HL-60/S4 treated with retinoic acid at 250 ng/mL for 4 days and 3 days (cell line): ENCODE measurements around the gene RUFY3.
"Not testable (repeated sequence)": the region's sequence is repeated elsewhere in the genome, so short reads cannot be mapped to it uniquely, and the experiment has no call there.

Source experiments
- in situ Hi-C: fragments of 300-500 bp; cut with MboI; formaldehyde crosslinking; loops from 2 replicates; pipeline ENCODE4 v1.7.0; 2022; ENCODE audit warnings: low sequenced_read_pairs

RUFY3 gene

DNA sequence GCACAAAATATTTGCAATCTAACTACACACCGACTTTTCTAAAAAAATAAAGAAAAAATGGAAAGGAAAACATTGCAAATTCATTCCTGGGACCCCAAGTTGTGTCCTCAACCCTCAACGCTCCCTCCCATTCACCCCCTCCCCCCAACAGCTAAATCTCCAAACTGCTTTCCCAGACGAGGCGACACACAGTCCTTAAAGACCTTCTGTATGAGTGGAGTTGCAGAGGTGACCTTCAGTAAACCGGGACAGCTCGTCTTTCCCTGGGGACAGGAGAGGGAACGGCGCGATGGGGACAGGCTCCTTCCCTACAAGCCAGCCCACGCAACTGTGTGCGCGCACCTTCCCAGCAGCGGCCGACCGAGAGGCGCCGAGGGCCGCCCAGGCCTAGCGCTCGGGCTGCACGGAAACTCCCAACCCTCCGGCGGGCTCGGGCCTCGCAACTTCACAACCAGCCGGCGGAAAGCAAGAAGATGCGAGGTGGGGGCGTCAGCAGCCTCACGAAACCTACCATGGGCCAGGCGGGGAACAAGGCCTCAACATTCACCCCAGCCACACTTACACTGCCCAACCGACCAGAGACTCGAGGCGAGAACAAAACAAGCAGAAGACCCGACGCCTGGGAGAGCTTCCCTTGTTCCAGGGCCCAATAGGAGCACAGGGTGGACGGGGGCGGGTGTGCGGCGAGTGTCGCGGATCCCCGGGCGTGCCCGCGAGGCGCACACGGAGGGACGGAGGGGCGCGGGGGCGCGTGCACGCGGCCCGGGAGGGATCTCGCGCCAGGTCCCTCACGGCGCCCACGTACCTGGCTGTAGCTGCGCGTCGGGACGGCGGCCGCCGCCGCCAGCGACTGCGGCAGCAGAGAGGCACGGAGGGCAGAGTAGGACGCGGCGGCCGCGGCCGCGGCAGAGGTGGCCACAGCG is 117.2 kb downstream of the RUFY3 start:
- in situ Hi-C loops = no loop called here

DNA sequence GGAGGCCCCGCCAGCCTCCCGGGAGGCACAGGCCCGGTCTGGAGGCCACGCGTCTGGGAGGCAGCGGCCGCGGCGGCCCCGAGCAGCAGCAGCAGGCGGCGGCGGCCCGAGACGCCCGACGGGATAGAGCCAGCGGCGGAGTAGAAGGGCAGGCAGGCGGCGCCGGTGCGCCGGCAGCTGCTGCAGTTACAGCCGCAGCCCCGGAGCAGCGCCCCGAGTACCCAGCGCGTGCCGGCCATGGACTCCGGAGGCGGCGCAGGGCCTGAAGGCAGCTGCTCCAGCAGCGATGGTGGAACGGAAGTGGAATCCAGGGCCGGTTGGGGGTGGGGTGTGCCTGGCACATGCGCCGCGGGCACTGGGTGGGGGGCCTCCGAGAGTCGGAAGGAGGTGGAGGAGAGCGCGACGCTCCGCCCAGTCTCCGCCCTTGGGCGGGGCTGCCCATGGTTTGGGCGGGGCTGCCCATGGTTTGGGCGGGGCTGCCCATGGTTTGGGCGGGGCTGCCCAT is 117.9 kb downstream of the RUFY3 start, which contains the start of gene GRSF1:
Gene GRSF1, minus strand, starts transcription at position 302 of the 505 bp plus-strand sequence. Its CDS starts 63 bp downstream, at position 239.
- in situ Hi-C loops = no loop called here

DNA sequence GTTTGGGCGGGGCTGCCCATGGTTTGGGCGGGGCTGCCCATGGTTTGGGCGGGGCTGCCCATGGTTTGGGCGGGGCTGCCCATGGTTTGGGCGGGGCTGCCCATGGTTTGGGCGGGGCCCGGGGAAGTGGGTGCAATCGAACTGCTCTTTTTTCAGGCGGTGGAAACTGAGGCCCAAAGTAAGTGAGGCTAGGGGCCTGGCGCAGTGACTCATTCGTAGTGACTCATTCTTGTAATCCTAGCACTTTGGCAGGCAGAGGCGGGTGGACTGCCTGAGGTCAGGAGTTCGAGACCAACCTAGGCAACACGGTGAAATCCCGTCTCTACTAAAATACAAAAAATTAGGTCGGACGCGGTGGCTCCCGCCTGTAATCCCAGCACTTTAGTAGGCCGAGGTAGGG is 118.4 kb downstream of the RUFY3 start:
- in situ Hi-C loops = not testable (repeated sequence)

DNA sequence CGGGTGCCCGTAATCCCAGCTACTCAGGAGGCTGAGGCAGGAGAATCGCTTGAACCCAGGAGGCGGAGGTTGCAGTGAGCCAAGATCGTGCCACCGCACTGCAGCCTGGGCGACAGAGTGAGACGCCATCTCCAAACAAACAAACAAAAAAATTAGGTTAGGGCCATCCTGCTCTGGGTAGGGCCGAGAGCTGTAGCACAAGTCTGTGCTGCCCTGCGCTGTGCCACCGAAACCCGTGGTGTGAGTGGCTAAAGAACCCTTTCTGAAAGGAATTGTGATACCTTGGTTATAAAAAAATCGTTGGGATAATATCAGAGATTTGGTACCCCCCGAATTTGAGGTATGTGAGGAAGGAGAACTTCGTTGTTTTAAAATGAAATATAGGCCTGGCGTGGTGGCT is 118.9 kb downstream of the RUFY3 start:
- in situ Hi-C loops = not testable (repeated sequence)

DNA sequence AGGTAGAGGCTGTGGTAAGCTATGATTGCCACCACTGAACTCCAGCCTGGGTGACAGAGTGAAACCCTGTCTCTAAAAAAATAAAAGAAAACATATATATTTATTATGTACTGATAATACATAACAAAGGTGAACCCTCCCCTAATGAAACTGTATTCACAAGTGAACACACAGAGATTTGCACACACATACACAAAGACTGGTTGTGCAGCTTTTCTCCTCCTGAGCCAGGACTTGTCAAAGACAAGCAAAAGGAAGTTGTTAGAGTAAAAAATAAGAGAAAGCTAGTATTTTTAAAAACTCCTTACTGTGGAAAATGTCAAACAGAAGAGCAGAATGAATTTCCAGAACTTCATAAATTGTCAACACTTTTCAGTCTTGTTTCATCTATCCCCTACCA is 119.4 kb downstream of the RUFY3 start:
- in situ Hi-C loops = no loop called here

DNA sequence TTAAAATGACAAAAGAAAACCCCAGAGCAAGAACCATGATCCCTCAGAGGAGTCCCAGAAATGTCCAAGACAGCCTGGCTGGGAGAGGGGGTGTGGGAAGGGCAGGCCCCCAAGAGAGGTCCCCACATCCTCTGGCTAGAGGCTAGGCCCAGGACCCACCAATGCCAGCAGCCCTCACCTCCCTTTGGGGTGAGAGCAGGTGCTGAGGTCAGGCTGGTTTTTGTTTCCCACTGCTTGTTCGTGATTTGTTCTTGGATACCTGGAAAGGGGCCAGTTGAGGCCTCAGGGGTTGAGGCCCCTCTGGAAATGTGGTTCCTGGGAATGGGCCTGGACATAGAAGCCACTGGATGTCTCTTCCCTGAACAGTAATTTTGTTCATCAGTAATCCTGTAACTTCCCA is 120.2 kb downstream of the RUFY3 start:
- in situ Hi-C loops = no loop called here

DNA sequence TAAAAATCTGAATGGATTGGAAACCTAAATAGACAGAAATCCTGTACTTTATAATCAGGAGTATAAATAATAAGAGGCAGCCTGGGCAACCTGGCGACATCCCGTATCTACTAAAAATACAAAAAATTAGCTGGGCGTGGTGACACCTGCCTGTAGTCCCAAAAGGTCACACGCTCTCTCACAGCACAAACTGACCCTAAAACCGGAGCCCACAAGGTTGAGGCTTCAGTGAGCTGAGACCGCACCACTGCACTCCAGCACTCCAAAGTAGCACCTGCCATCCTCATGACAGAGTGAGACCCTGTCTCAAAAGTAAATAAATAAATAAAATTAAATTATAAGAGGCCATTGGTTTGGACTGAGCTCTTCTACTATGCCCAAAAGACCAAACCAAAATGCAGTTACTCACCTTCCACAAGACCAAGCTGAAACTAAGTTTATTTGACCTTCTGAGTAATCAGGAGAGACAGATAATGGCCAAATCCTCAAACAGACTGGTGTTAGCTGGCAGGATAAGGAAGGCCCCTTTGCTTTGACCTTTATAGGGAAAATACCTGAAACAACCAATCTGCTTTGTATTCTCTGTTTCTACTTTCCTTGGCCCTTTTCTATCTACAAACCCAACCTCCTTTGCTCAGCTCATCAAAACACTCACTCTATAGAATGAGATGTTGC is 121.1 kb downstream of the RUFY3 start:
- in situ Hi-C loops = no loop called here

DNA sequence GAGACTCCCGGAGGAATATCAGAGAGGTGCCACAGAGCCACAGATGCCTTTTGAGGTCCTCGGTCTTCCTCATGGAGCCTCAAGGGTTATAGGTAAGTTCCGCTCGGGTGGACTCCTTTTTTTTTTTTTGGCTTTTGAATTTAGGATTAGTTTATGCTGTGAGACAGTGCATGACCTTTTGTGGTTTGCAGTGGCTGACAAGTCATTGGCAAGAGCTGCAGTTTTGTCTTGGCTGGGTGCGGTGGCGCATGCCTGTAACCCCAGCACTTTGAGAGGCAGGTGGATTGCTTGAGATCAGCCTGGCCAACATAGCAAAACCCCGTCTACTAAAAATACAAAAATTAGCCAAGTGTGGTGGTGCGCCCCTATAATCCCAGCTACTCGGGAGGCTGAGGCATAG is 122.4 kb downstream of the RUFY3 start:
- in situ Hi-C loops = no loop called here

DNA sequence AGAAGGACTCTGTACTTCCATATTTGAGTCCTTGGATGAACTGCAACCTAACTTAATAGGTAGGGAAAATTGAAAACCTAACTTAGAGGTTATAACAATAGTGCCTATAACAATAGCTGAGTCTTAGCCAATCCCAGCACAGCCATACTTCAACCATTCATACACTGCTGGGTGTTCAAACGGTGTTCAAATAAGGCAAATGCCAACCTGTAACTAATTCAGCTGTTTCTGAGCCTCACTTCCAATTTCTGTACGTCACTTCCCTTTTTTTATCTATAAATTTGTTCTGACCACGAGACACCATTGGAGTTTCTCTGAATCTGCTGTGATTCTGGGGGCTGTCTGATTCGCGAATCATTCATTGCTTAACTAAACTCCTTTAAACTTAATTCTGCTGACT is 127.5 kb downstream of the RUFY3 start:
- in situ Hi-C loops = no loop called here

DNA sequence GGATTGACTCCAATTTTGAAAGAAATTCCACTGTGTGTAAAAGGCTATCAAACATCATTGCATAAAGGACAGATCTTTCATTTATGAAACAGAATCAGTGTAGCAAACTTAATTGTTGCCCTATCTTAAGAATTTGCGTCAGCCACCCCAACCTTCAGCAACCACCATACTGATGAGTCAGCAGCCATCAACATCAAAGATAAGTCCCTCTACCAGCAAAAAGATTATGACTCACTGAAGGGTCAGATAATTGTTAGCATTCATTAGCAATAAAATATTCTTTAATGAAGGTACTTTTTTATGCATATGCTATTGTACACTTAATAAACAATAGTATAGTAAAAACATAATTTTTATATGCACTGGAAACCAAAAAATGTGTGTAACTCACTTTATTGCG is 133.7 kb downstream of the RUFY3 start:
- in situ Hi-C loops = no loop called here
